H1 (cell line): Measurements from ENCODE around the gene FAM193A. TPM values are rescaled to one million over a fixed set of nuclear protein-coding genes. Genes with fewer than 3 reads are reported as not detected.

Source experiments
- CTCF ChIA-PET: fragments of 300-600 bp; sonication (Branson Sonifier 250); formaldehyde crosslinking; loops from one replicate; lab custom pipeline; 2021; ENCODE audit not compliant: partially characterized antibody; lab: Charles Lee
- POLR2A ChIA-PET: fragments of 300-600 bp; sonication (Branson Sonifier 250); formaldehyde crosslinking; loops from one replicate; lab custom pipeline; 2021; ENCODE audit warnings: inconsistent platforms; ENCODE audit not compliant: partially characterized antibody; lab: Charles Lee
- DNase-seq, 2 experiments: peaks; one replicate each; pipeline versions ENCODE4 v3.0.0 to v3.0.0-alpha.2; 2010 to 2022; ENCODE audit warnings: low spot score in 2 of 2, low read depth in 1 of 2, mixed read lengths in 1 of 2
- FAIRE-seq: peaks from 2 replicates; lab custom pipeline; 2011; peaks lifted over from hg19 to GRCh38; lab: Jason Lieb, UNC
- H2AFZ ChIP-seq: 2 replicates; pipeline ENCODE4 v1.8.1; 2012; ENCODE audit warnings: low read length, inconsistent platforms
- H2AK5ac ChIP-seq: 2 replicates; pipeline ENCODE4 v1.6.1; 2013; ENCODE audit warnings: low read depth, low read length
- H2BK120ac ChIP-seq: replicated peaks from 2 replicates; pipeline ENCODE3; 2013; ENCODE audit warnings: low read depth, low read length, inconsistent platforms
- H2BK12ac ChIP-seq: 2 replicates; pipeline ENCODE4 v1.6.1; 2013; ENCODE audit warnings: low read depth, low read length
- H2BK15ac ChIP-seq: 2 replicates; pipeline ENCODE4 v1.6.1; 2013; ENCODE audit warnings: low read length
- H2BK20ac ChIP-seq: 2 replicates; pipeline ENCODE4 v1.6.1; 2013; ENCODE audit warnings: low read length
- H2BK5ac ChIP-seq: 2 replicates; pipeline ENCODE4 v1.6.1; 2013; ENCODE audit warnings: low read depth, low read length
- H3K14ac ChIP-seq: 2 replicates; pipeline ENCODE4 v1.6.1; 2013; ENCODE audit warnings: inconsistent platforms; ENCODE audit not compliant: insufficient read length
- H3K18ac ChIP-seq: 2 replicates; pipeline ENCODE4 v1.6.1; 2013; ENCODE audit warnings: low read length; ENCODE audit errors: extremely low read depth
- H3K23ac ChIP-seq: 2 replicates; pipeline ENCODE4 v1.6.1; 2013; ENCODE audit warnings: inconsistent platforms; ENCODE audit not compliant: insufficient read length
- H3K23me2 ChIP-seq: 2 replicates; pipeline ENCODE4 v1.6.1; 2013; ENCODE audit warnings: low read depth, low read length
- H3K27ac ChIP-seq: 2 replicates; pipeline ENCODE4 v1.6.1; 2011; ENCODE audit warnings: low read depth, low read length, inconsistent platforms
- H3K27me3 ChIP-seq, 4 experiments: replicated peaks in 1 of 4; 1 replicate in 1 of 4; 2 replicates in 3 of 4; pipeline versions ENCODE4 v1.6.1 to v1.8.1; 2011 to 2013; ENCODE audit warnings: low read length in 3 of 4, mild to moderate bottlenecking in 3 of 4, inconsistent platforms in 2 of 4, mixed read lengths in 2 of 4, moderate library complexity in 1 of 4; ENCODE audit not compliant: control insufficient read depth in 3 of 4, insufficient read depth in 3 of 4; ENCODE audit errors: extremely low read depth in 1 of 4
- H3K36me3 ChIP-seq, 4 experiments: 2 replicates each; pipeline versions ENCODE4 v1.6.1 to v1.8.1; 2011 to 2013; ENCODE audit warnings: mild to moderate bottlenecking in 4 of 4, low read length in 3 of 4, moderate library complexity in 2 of 4, control low read depth in 1 of 4, inconsistent platforms in 1 of 4; ENCODE audit not compliant: insufficient read depth in 4 of 4, control insufficient read depth in 2 of 4
- H3K4ac ChIP-seq: replicated peaks from 2 replicates; pipeline ENCODE3; 2013; ENCODE audit warnings: low read length, low read depth, mixed read lengths, inconsistent platforms; ENCODE audit not compliant: insufficient read length
- H3K4me1 ChIP-seq, 4 experiments: replicated peaks in 1 of 4; 1 replicate in 1 of 4; 2 replicates in 3 of 4; pipeline versions ENCODE4 v1.6.1 to v1.8.1; 2011 to 2013; ENCODE audit warnings: low read length in 3 of 4, inconsistent platforms in 2 of 4, mixed read lengths in 1 of 4; ENCODE audit not compliant: insufficient read depth in 4 of 4, control insufficient read depth in 3 of 4
- H3K4me2 ChIP-seq, 2 experiments: 2 replicates each; pipeline versions ENCODE4 v1.6.1 to v1.8.1; 2011 to 2013; ENCODE audit warnings: low read depth in 2 of 2, low read length in 2 of 2, control low read depth in 1 of 2, inconsistent platforms in 1 of 2, mild to moderate bottlenecking in 1 of 2; ENCODE audit not compliant: insufficient read depth in 1 of 2
- H3K4me3 ChIP-seq, 4 experiments: fragments of 200-600, 300-600 bp in 1 of 4; sonication (generic), shearing (Covaris generic), sonication (Bioruptor Twin) in 1 of 4; 2 replicates each; pipeline versions ENCODE4 v1.5.1 to v1.8.1; 2011 to 2016; ENCODE audit warnings: low read length in 4 of 4, low read depth in 3 of 4, control low read depth in 2 of 4, inconsistent platforms in 2 of 4, mild to moderate bottlenecking in 2 of 4, mixed read lengths in 1 of 4, moderate library complexity in 1 of 4; ENCODE audit not compliant: insufficient read depth in 2 of 4; ENCODE audit errors: extremely low read depth in 1 of 4
- H3K56ac ChIP-seq: replicated peaks from 2 replicates; pipeline ENCODE3; 2013; ENCODE audit warnings: low read depth, mild to moderate bottlenecking, mixed read lengths, low read length, inconsistent platforms; ENCODE audit not compliant: insufficient read length
- H3K79me1 ChIP-seq: 2 replicates; pipeline ENCODE4 v1.6.1; 2013; ENCODE audit warnings: low read depth, low read length, control low read depth
- H3K79me2 ChIP-seq, 2 experiments: 2 replicates each; pipeline versions ENCODE4 v1.6.1 to v1.8.1; 2012 to 2013; ENCODE audit warnings: low read length in 2 of 2, mild to moderate bottlenecking in 2 of 2, inconsistent platforms in 1 of 2; ENCODE audit not compliant: insufficient read depth in 2 of 2, control insufficient read depth in 1 of 2
- H3K9ac ChIP-seq, 4 experiments: replicated peaks in 1 of 4; 1 replicate in 1 of 4; 2 replicates in 3 of 4; pipeline versions ENCODE4 v1.6.1 to v1.8.1; 2011 to 2013; ENCODE audit warnings: low read depth in 3 of 4, low read length in 3 of 4, control low read depth in 2 of 4, mild to moderate bottlenecking in 2 of 4, moderate library complexity in 2 of 4, inconsistent platforms in 1 of 4; ENCODE audit errors: extremely low read depth in 1 of 4
- H3K9me3 ChIP-seq, 2 experiments: 2 replicates each; pipeline versions ENCODE4 v1.6.1 to v1.8.1; 2012 to 2013; ENCODE audit warnings: mild to moderate bottlenecking in 2 of 2, moderate library complexity in 2 of 2, control low read depth in 1 of 2, inconsistent platforms in 1 of 2, low read depth in 1 of 2, low read length in 1 of 2, mixed read lengths in 1 of 2; ENCODE audit not compliant: insufficient read depth in 2 of 2
- H4K20me1 ChIP-seq, 2 experiments: replicated peaks in 1 of 2; 2 replicates each; pipeline versions ENCODE3 to v1.8.1; 2011 to 2013; ENCODE audit warnings: inconsistent platforms in 2 of 2, low read length in 2 of 2, mild to moderate bottlenecking in 1 of 2; ENCODE audit not compliant: insufficient read depth in 2 of 2, control insufficient read depth in 1 of 2
- H4K5ac ChIP-seq: 2 replicates; pipeline ENCODE4 v1.6.1; 2013; ENCODE audit warnings: low read length, low read depth, mixed read lengths, inconsistent platforms; ENCODE audit not compliant: insufficient read length
- H4K8ac ChIP-seq: 2 replicates; pipeline ENCODE4 v1.8.0; 2013; ENCODE audit warnings: mild to moderate bottlenecking, moderate library complexity, low read length, inconsistent platforms; ENCODE audit not compliant: insufficient read depth; ENCODE audit errors: extremely low read depth
- H4K91ac ChIP-seq: replicated peaks from 2 replicates; pipeline ENCODE3; 2013; ENCODE audit warnings: low read length, mixed read lengths, inconsistent platforms; ENCODE audit not compliant: insufficient read length
- JUN ChIP-seq: IDR thresholded peaks from 2 replicates; pipeline ENCODE4 v1.6.1; 2011; ENCODE audit warnings: low read depth, mild to moderate bottlenecking, improper control_type of control experiment, low read length
- POLR2AphosphoS5 ChIP-seq: IDR thresholded peaks from 2 replicates; pipeline ENCODE4 v1.6.1; 2011; ENCODE audit warnings: low read depth, low read length
- WGBS, 2 experiments: shearing (Covaris generic) in 1 of 2; methylation state at CpG; one replicate each; pipeline versions ENCODE4 v1.1.6 to v1.1.7; 2013 to 2015; ENCODE audit warnings: low lambda C conversion rate in 2 of 2, mixed read lengths in 2 of 2, inconsistent platforms in 1 of 2, low coverage in 1 of 2, missing lambda C conversion rate in 1 of 2; ENCODE audit not compliant: insufficient replicate concordance in 2 of 2, insufficient coverage in 1 of 2, insufficient read length in 1 of 2; ENCODE audit errors: extremely low coverage in 1 of 2, missing lambda C conversion rate in 1 of 2; 5-methylcytosine and 5-hydroxymethylcytosine counted together
- polyA plus RNA-seq, 7 experiments: library from polyadenylated mRNA; depleted of rRNA in 3 of 7; stranded (reverse) in 5 of 7; unstranded in 2 of 7; fragments of >200 nt in 5 of 7; fragments of 200-250 nt in 2 of 7; gene quantifications; 1 replicate in 5 of 7; 2 replicates in 1 of 7; 4 replicates in 1 of 7; pipeline versions ENCODE4 v1.2.1 to v1.2.3, GENCODE V29; 2011 to 2013; ENCODE audit warnings: missing spikeins in 2 of 7, mixed read lengths in 2 of 7
- total RNA-seq: library from RNA; stranded (reverse); fragmentation: NEBNext Ultra II Directional; extraction: Animal tissue kit (Norgen Biotek cat#: 25700); gene quantifications from 2 replicates; pipeline ENCODE4 v1.2.1, GENCODE V29; 2021

Gene FAM193A
- total and polyA plus RNA-seq, 2 of the 8 experiments (the other 6 are each of a cell fraction or from before 2014, with no cell fraction given) = 8.7 to 26.2 TPM

- Histone ChIP-seq H4K91ac (peak overlapping the region; percentile 64), H3K9ac (peak overlapping the region in 1 of 4 experiments; percentile 40; a peak in 1 of 7 replicates), H3K27ac (no peak overlapping the region), H3K23ac (no peak overlapping the region), H2AFZ (no peak overlapping the region), H2BK12ac (no peak overlapping the region), H3K14ac (no peak overlapping the region), H3K9me3 (no peaks in the 10 kb centered on the region), H3K18ac (no peak overlapping the region), H3K79me2 (no peaks in the 10 kb centered on the region), H3K23me2 (no peaks in the 10 kb centered on the region), H2BK15ac (no peak overlapping the region), H3K4me2 (no peak overlapping the region), H3K79me1 (peaks cover 4% of the 10 kb centered on the region), H2BK20ac (no peak overlapping the region), H2BK120ac (no peak overlapping the region), H4K20me1 (peaks cover 5 to 8% of the 10 kb centered on the region in 2 experiments), H3K36me3 (peaks cover 14 to 54% (median 34%) of the 10 kb centered on the region in 4 experiments; a peak in 7 of 8 replicates), H3K4ac (no peak overlapping the region), H3K4me1 (no peaks in the 10 kb centered on the region), H3K56ac (no peak overlapping the region), H2AK5ac (peak overlapping the region; percentile 60; the same call in 1 of the 2 replicates), H3K4me3 (no peak overlapping the region), H4K8ac (0 out of 2 replicates have a peak overlapping the region, but pooled peaks have one; percentile 38), H4K5ac (peak overlapping the region; percentile 21), H3K27me3 (no peaks in the 10 kb centered on the region), H2BK5ac (no peak overlapping the region)
- ChIA-PET POLR2A (no interaction called here), CTCF (interaction anchor here (0.8 kb wide), 1 partner anchor 14 kb away, joined by 4 read pairs; no protein-coding TSS in a partner anchor)
- WGBS, 2 experiments = 90% methylated on average over 7 of the region's 7 CpGs; no CpG with 5 or more reads in 1 of the 2 experiments
- TF ChIP-seq POLR2AphosphoS5 = peak; percentile 47; the same call in 1 of the 2 replicates
- TF ChIP-seq JUN = no peak
- DNase-seq (no peak), FAIRE-seq (no peak)
Observed at GRCh38 chr4:2642968-2643367, 106.5 kb downstream of the FAM193A start.
